DND-41 (cell line): ENCODE data around the gene MACF1.

Experiments
- ATAC-seq: fragments of 200-7000 bp; cut with Tn5 transposase; 3 replicates; pipeline ENCODE4 v1.9.1; 2021; ENCODE audit warnings: low read depth; ENCODE audit not compliant: insufficient read depth
- DNase-seq: peaks from one replicate; pipeline ENCODE4 v3.0.0-alpha.2; 2020
- H2AFZ ChIP-seq: 2 replicates; pipeline ENCODE4 v1.6.0; 2012; ENCODE audit warnings: low read depth, low read length
- H3K27ac ChIP-seq: 2 replicates; pipeline ENCODE4 v1.5.1; 2012; ENCODE audit warnings: low read length, inconsistent platforms
- H3K27me3 ChIP-seq: fragments of 200-600 bp; sonication (generic); 2 replicates; pipeline ENCODE4 v1.6.0; 2012; ENCODE audit warnings: low read length, mild to moderate bottlenecking, inconsistent platforms; ENCODE audit not compliant: insufficient read depth, poor library complexity
- H3K36me3 ChIP-seq: 2 replicates; pipeline ENCODE4 v1.5.1; 2012; ENCODE audit warnings: low read length, inconsistent platforms; ENCODE audit not compliant: insufficient read depth
- H3K4me1 ChIP-seq: 2 replicates; pipeline ENCODE4 v1.5.1; 2012; ENCODE audit warnings: mild to moderate bottlenecking, low read length; ENCODE audit not compliant: insufficient read depth
- H3K4me2 ChIP-seq: 2 replicates; pipeline ENCODE4 v1.6.0; 2012; ENCODE audit warnings: mild to moderate bottlenecking, moderate library complexity, low read length, inconsistent platforms; ENCODE audit not compliant: insufficient read depth
- H3K4me3 ChIP-seq, 2 experiments: fragments of 200-600 bp in 1 of 2; shearing (Covaris generic) in 1 of 2; 2 replicates each; pipeline ENCODE4 v1.5.1; 2012 to 2016; ENCODE audit warnings: inconsistent platforms in 2 of 2, low read length in 2 of 2, mild to moderate bottlenecking in 2 of 2, low read depth in 1 of 2, moderate library complexity in 1 of 2
- H3K79me2 ChIP-seq: 2 replicates; pipeline ENCODE4 v1.6.0; 2012; ENCODE audit warnings: low read length, inconsistent platforms; ENCODE audit not compliant: insufficient read depth
- H3K9ac ChIP-seq: 2 replicates; pipeline ENCODE4 v1.6.0; 2012; ENCODE audit warnings: low read depth, mild to moderate bottlenecking, inconsistent platforms, low read length, moderate library complexity
- H3K9me3 ChIP-seq: 2 replicates; pipeline ENCODE4 v1.5.1; 2012; ENCODE audit warnings: low read length, moderate library complexity, mild to moderate bottlenecking, inconsistent platforms; ENCODE audit not compliant: insufficient read depth, severe bottlenecking
- H4K20me1 ChIP-seq: 2 replicates; pipeline ENCODE4 v1.6.0; 2012; ENCODE audit warnings: low read length; ENCODE audit not compliant: insufficient read depth
- CTCF ChIP-seq: IDR thresholded peaks from 2 replicates; pipeline ENCODE4 v1.5.1; 2012; ENCODE audit warnings: borderline replicate concordance, low read length, moderate library complexity, mild to moderate bottlenecking; ENCODE audit not compliant: poor library complexity, severe bottlenecking; ENCODE audit errors: extremely low read depth
- EZH2 ChIP-seq: IDR thresholded peaks from 3 replicates; pipeline ENCODE4 v1.6.1; 2012; ENCODE audit warnings: borderline replicate concordance, low read depth, mild to moderate bottlenecking, moderate library complexity, low read length, inconsistent platforms; ENCODE audit not compliant: severe bottlenecking

Gene MACF1

DNA sequence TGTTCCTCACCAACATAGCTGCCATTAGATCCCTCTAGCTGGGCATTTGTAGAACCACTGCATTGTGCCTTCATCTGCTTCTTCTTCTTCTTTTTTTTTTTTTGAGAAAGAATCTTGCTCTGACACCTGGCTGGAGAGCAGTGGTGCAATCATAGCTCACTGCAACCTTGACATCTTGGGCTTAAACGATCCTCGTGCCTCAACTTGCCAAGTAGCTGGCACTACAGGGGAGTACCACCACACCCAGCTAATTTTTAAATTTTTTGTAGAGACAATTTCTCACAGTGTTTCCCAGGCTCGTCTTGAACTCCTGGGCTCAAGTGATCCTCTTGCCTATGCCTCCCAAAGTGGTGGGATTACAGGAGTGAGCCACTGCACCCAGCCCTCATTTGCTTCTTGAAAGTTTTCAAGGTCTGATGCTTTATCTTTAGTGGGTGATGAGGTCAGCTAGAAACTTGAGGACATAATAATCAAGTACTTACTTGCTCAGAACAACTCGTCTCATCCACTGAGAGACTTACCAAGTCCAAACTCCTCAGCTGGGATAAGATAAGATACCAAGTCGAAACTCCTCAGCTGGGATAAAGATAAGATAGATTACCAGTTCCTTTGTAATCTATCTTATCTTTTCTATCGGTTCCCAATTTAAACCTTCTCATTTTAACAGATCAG lies 71.5 kb downstream of the MACF1 start:
- no peaks in the 10 kb centered on the region for H3K36me3 ChIP-seq
- no peaks in the 10 kb centered on the region for H3K9me3 ChIP-seq
- H3K9ac ChIP-seq: no peak overlapping the region
- DNase-seq: no peak
- no peaks in the 10 kb centered on the region for H3K27me3 ChIP-seq
- TF ChIP-seq EZH2 (no peak), CTCF (no peak)
- peaks cover 18% of the 10 kb centered on the region; the same call in 1 of the 2 replicates for H4K20me1 ChIP-seq
- no peaks in the 10 kb centered on the region for H3K4me1 ChIP-seq
- H3K4me2 ChIP-seq: no peak overlapping the region
- no peak for ATAC-seq
- no peak overlapping the region for H3K27ac ChIP-seq
- H3K79me2 ChIP-seq: peaks cover 9% of the 10 kb centered on the region
- no peak overlapping the region for H3K4me3 ChIP-seq
- no peak overlapping the region for H2AFZ ChIP-seq

GRCh38 chr1:39277879-39278278 lies 73.4 kb downstream of the MACF1 start:
- DNase-seq: no peak
- Histone ChIP-seq H2AFZ (no peak overlapping the region), H3K27me3 (no peaks in the 10 kb centered on the region), H3K9ac (no peak overlapping the region), H3K9me3 (no peaks in the 10 kb centered on the region), H3K4me1 (no peaks in the 10 kb centered on the region), H3K4me2 (no peak overlapping the region), H3K4me3 (no peak overlapping the region), H3K36me3 (peaks cover 7% of the 10 kb centered on the region; the same call in 1 of the 2 replicates), H3K79me2 (peaks cover 5% of the 10 kb centered on the region), H3K27ac (no peak overlapping the region), H4K20me1 (peaks cover 9% of the 10 kb centered on the region; the same call in 1 of the 2 replicates)
- ATAC-seq: no peak
- TF ChIP-seq EZH2 (no peak), CTCF (no peak)

- no peak overlapping the region for H3K27ac ChIP-seq
- no peaks in the 10 kb centered on the region for H3K9me3 ChIP-seq
- no peak overlapping the region for H3K9ac ChIP-seq
- H3K27me3 ChIP-seq: no peaks in the 10 kb centered on the region
- H3K79me2 ChIP-seq: peaks cover 3% of the 10 kb centered on the region
- H3K4me2 ChIP-seq: no peak overlapping the region
- H3K4me1 ChIP-seq: no peaks in the 10 kb centered on the region
- ATAC-seq: no peak
- TF ChIP-seq EZH2: no peak
- no peak for TF ChIP-seq CTCF
- DNase-seq: no peak
- peaks cover 49% of the 10 kb centered on the region for H3K36me3 ChIP-seq
- H3K4me3 ChIP-seq: no peak overlapping the region
- 0 out of 2 replicates have a peak, but pooled peaks cover 4% of the 10 kb centered on the region for H4K20me1 ChIP-seq
- no peak overlapping the region for H2AFZ ChIP-seq
Observed at GRCh38 chr1:39282537-39283216, 78.2 kb downstream of the MACF1 start.
